ENCODE results near the gene ASTN2. TPM values are rescaled to one million over a fixed set of nuclear protein-coding genes. Genes with fewer than 3 reads are reported as not detected.

The ASTN2 gene
- total and polyA plus RNA-seq, 2 donors (not counting 3 experiments of a cell fraction or from before 2014, with no cell fraction given), result 1.0 to 1.9 TPM

- Histone ChIP-seq H3K9me3 (replicated peaks; ENCODE audit: control insufficient read depth, insufficient read depth, low read length) (peaks cover 5% of the 10 kb centered on the region), H3K4me1 (ENCODE audit: control insufficient read depth, extremely low read depth, insufficient read depth, low read length) (no peaks in the 10 kb centered on the region), H3K36me3 (ENCODE audit: control insufficient read depth in 2 of 2, extremely low read depth in 1 of 2, insufficient read depth in 2 of 2, low read length in 2 of 2) (no peaks in the 10 kb centered on the region), H2AFZ (ENCODE audit: low read depth, low read length) (no peak overlapping the region), H3K79me2 (ENCODE audit: control insufficient read depth, insufficient read depth, low read length) (no peaks in the 10 kb centered on the region), H3K27ac (ENCODE audit: insufficient read depth, low read depth, low read length) (no peak overlapping the region), H4K20me1 (replicated peaks; ENCODE audit: control insufficient read depth, extremely low read depth, insufficient read depth, low read length) (no peaks in the 10 kb centered on the region), H3K4me3 (replicated peaks in 1 of 3; ENCODE audit: insufficient read depth in 1 of 3, low read depth in 1 of 3, low read length in 3 of 3) (no peak overlapping the region), H3K9ac (replicated peaks; ENCODE audit: extremely low read depth, insufficient read depth, low read length) (no peak overlapping the region), H3K9me1 (replicated peaks; ENCODE audit: control insufficient read depth, extremely low read depth, insufficient read depth, low read length) (no peaks in the 10 kb centered on the region), H3K27me3 (ENCODE audit: control insufficient read depth in 2 of 2, insufficient read depth in 2 of 2, low read length in 2 of 2) (no peaks in the 10 kb centered on the region), H3K4me2 (ENCODE audit: insufficient read depth, low read length) (no peak overlapping the region)
- FAIRE-seq, result no peak
- ChIA-PET POLR2A (no interaction called here), CTCF (no interaction called here)
- intact Hi-C loops (cut with micrococcal nuclease), result no loop called here
- BruUV-seq (replicated peaks), result no TSS peak
- DNase-seq (ENCODE audit: low read depth, low spot score), result no peak
- TF ChIP-seq JUN (IDR thresholded peaks at IDR 0.05; ENCODE audit: borderline replicate concordance, insufficient read depth, insufficient read length, low read depth) (no peak), POLR2AphosphoS5 (IDR thresholded peaks at IDR 0.05; ENCODE audit: insufficient read depth, low read depth, low read length) (no peak), CTCF (IDR thresholded peaks at IDR 0.05; ENCODE audit: extremely low read depth in 1 of 2, insufficient read depth in 1 of 2, low read depth in 1 of 2, low read length in 2 of 2) (no peak), EZH2 (IDR thresholded peaks at IDR 0.05; ENCODE audit: borderline replicate concordance, low read depth, low read length, severe bottlenecking) (no peak), POLR2A (IDR thresholded peaks at IDR 0.05; ENCODE audit: low read depth, low read length) (no peak), MYC (IDR thresholded peaks at IDR 0.05; ENCODE audit: low read depth, low read length) (no peak), GATA2 (IDR thresholded peaks at IDR 0.05; ENCODE audit: insufficient read depth, insufficient read length, low read depth, low read length) (no peak), FOS (IDR thresholded peaks at IDR 0.05; ENCODE audit: borderline replicate concordance, insufficient read depth, low read length) (no peak)
- TF ChIP-seq, protein P1, sequence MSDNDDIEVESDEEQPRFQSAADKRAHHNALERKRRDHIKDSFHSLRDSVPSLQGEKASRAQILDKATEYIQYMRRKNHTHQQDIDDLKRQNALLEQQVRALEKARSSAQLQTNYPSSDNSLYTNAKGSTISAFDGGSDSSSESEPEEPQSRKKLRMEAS (IDR thresholded peaks at IDR 0.05; ENCODE audit: insufficient read depth, insufficient read length), result no peak
- dilution Hi-C loops (cut with MboI; ENCODE audit: extremely low pct_ligation_motif_present, low sequenced_read_pairs), result no loop called here
Observed at GRCh38 chr9:116798521-116798920, 616.3 kb downstream of the ASTN2 start.

All from endothelial cell of umbilical vein (primary cell).